GM10266 (cell line): ENCODE measurements around the gene FOXJ2.
"Not testable (repeated sequence)": the region's sequence is repeated elsewhere in the genome, so short reads cannot be mapped to it uniquely, and the experiment has no call there.

Source experiments
- DNase-seq: peaks from one replicate; pipeline ENCODE4 v3.0.0; 2012; ENCODE audit errors: extremely low spot score
- CTCF ChIP-seq: IDR thresholded peaks from 2 replicates; pipeline ENCODE4 v1.5.1; 2012; ENCODE audit warnings: mild to moderate bottlenecking, low read depth; ENCODE audit not compliant: control insufficient read depth, insufficient read depth; ENCODE audit errors: missing control alignments

Gene FOXJ2

GRCh38 chr12:8057306-8057705 lies 24.8 kb downstream of the FOXJ2 start:
- DNase-seq = no peak
- TF ChIP-seq CTCF = no peak

- no peak for TF ChIP-seq CTCF
- no peak for DNase-seq
Observed at GRCh38 chr12:8057839-8058238, 25.3 kb downstream of the FOXJ2 start.

GRCh38 chr12:8058506-8058905 lies 26.0 kb downstream of the FOXJ2 start:
- no peak for DNase-seq
- TF ChIP-seq CTCF = no peak

GRCh38 chr12:8064131-8064530 lies 31.6 kb downstream of the FOXJ2 start:
- TF ChIP-seq CTCF = no peak
- DNase-seq = no peak

- TF ChIP-seq CTCF = no peak
- DNase-seq = peak; percentile 47
Observed at GRCh38 chr12:8065991-8066594, 33.6 kb downstream of the FOXJ2 start, which contains the start of gene C3AR1. TSS of gene C3AR1 (minus strand) at chr12:8066359. CDS start at chr12:8060185, 6,174 bp downstream.

- no peak for TF ChIP-seq CTCF
- DNase-seq = no peak
Observed at GRCh38 chr12:8069582-8069981, 37.1 kb downstream of the FOXJ2 start.

GRCh38 chr12:8071820-8072219 lies 39.3 kb downstream of the FOXJ2 start:
- not testable (repeated sequence) for DNase-seq

GRCh38 chr12:8075935-8076334 lies 43.4 kb downstream of the FOXJ2 start:
- no peak for TF ChIP-seq CTCF
- no peak for DNase-seq
